GM12878 (cell line): ENCODE data around the gene CCDC197.

Source experiments
- CTCF ChIP-seq, 3 experiments: IDR thresholded peaks in 2 of 3; conservative IDR thresholded peaks in 1 of 3; 2 replicates each; pipeline ENCODE4 v1.5.1; 2011; ENCODE audit warnings: low read depth in 3 of 3, low read length in 3 of 3, mild to moderate bottlenecking in 3 of 3, control low read depth in 2 of 3, moderate library complexity in 2 of 3, inconsistent platforms in 1 of 3, mixed read lengths in 1 of 3; ENCODE audit not compliant: control insufficient read depth in 2 of 3, insufficient read depth in 1 of 3; ENCODE audit errors: extremely low read depth in 1 of 3
- POLR2A ChIP-seq: IDR thresholded peaks from 2 replicates; pipeline ENCODE4 v1.6.1; 2011; ENCODE audit warnings: low read depth, mild to moderate bottlenecking, low read length

- TF ChIP-seq POLR2A (no peak), CTCF (IDR thresholded peaks at IDR 0.05 in 2 of 3, conservative IDR thresholded peaks at IDR 0.05 in 1 of 3; ENCODE audit: control insufficient read depth in 2 of 3, extremely low read depth in 1 of 3, insufficient read depth in 1 of 3, low read depth in 3 of 3, low read length in 3 of 3) (no peak)
Measured at GRCh38 chr14:93955850-93956481, 41.1 kb upstream of the CCDC197 start.
